H1 (cell line): ENCODE measurements around the gene PCDHB10. TPM values are rescaled to one million over a fixed set of nuclear protein-coding genes. Genes with fewer than 3 reads are reported as not detected.
A peak's percentile ranks its signal among the peaks of the same experiment; 100 is the strongest.

Experiments used
- CTCF ChIA-PET: fragments of 300-600 bp; sonication (Branson Sonifier 250); formaldehyde crosslinking; loops from one replicate; lab custom pipeline; 2021; ENCODE audit not compliant: partially characterized antibody; lab: Charles Lee
- POLR2A ChIA-PET: fragments of 300-600 bp; sonication (Branson Sonifier 250); formaldehyde crosslinking; loops from one replicate; lab custom pipeline; 2021; ENCODE audit warnings: inconsistent platforms; ENCODE audit not compliant: partially characterized antibody; lab: Charles Lee
- DNase-seq, 2 experiments: peaks; one replicate each; pipeline versions ENCODE4 v3.0.0 to v3.0.0-alpha.2; 2010 to 2022; ENCODE audit warnings: low spot score in 2 of 2, low read depth in 1 of 2, mixed read lengths in 1 of 2
- FAIRE-seq: peaks from 2 replicates; lab custom pipeline; 2011; peaks lifted over from hg19 to GRCh38; lab: Jason Lieb, UNC
- H2AFZ ChIP-seq: 2 replicates; pipeline ENCODE4 v1.8.1; 2012; ENCODE audit warnings: low read length, inconsistent platforms
- H2AK5ac ChIP-seq: 2 replicates; pipeline ENCODE4 v1.6.1; 2013; ENCODE audit warnings: low read depth, low read length
- H2BK120ac ChIP-seq: replicated peaks from 2 replicates; pipeline ENCODE3; 2013; ENCODE audit warnings: low read depth, low read length, inconsistent platforms
- H2BK12ac ChIP-seq: 2 replicates; pipeline ENCODE4 v1.6.1; 2013; ENCODE audit warnings: low read depth, low read length
- H2BK15ac ChIP-seq: 2 replicates; pipeline ENCODE4 v1.6.1; 2013; ENCODE audit warnings: low read length
- H2BK20ac ChIP-seq: 2 replicates; pipeline ENCODE4 v1.6.1; 2013; ENCODE audit warnings: low read length
- H2BK5ac ChIP-seq: 2 replicates; pipeline ENCODE4 v1.6.1; 2013; ENCODE audit warnings: low read depth, low read length
- H3K14ac ChIP-seq: 2 replicates; pipeline ENCODE4 v1.6.1; 2013; ENCODE audit warnings: inconsistent platforms; ENCODE audit not compliant: insufficient read length
- H3K18ac ChIP-seq: 2 replicates; pipeline ENCODE4 v1.6.1; 2013; ENCODE audit warnings: low read length; ENCODE audit errors: extremely low read depth
- H3K23ac ChIP-seq: 2 replicates; pipeline ENCODE4 v1.6.1; 2013; ENCODE audit warnings: inconsistent platforms; ENCODE audit not compliant: insufficient read length
- H3K23me2 ChIP-seq: 2 replicates; pipeline ENCODE4 v1.6.1; 2013; ENCODE audit warnings: low read depth, low read length
- H3K27ac ChIP-seq: 2 replicates; pipeline ENCODE4 v1.6.1; 2011; ENCODE audit warnings: low read depth, low read length, inconsistent platforms
- H3K27me3 ChIP-seq, 4 experiments: replicated peaks in 1 of 4; 1 replicate in 1 of 4; 2 replicates in 3 of 4; pipeline versions ENCODE4 v1.6.1 to v1.8.1; 2011 to 2013; ENCODE audit warnings: low read length in 3 of 4, mild to moderate bottlenecking in 3 of 4, inconsistent platforms in 2 of 4, mixed read lengths in 2 of 4, moderate library complexity in 1 of 4; ENCODE audit not compliant: control insufficient read depth in 3 of 4, insufficient read depth in 3 of 4; ENCODE audit errors: extremely low read depth in 1 of 4
- H3K36me3 ChIP-seq, 4 experiments: 2 replicates each; pipeline versions ENCODE4 v1.6.1 to v1.8.1; 2011 to 2013; ENCODE audit warnings: mild to moderate bottlenecking in 4 of 4, low read length in 3 of 4, moderate library complexity in 2 of 4, control low read depth in 1 of 4, inconsistent platforms in 1 of 4; ENCODE audit not compliant: insufficient read depth in 4 of 4, control insufficient read depth in 2 of 4
- H3K4ac ChIP-seq: replicated peaks from 2 replicates; pipeline ENCODE3; 2013; ENCODE audit warnings: low read length, low read depth, mixed read lengths, inconsistent platforms; ENCODE audit not compliant: insufficient read length
- H3K4me1 ChIP-seq, 4 experiments: replicated peaks in 1 of 4; 1 replicate in 1 of 4; 2 replicates in 3 of 4; pipeline versions ENCODE4 v1.6.1 to v1.8.1; 2011 to 2013; ENCODE audit warnings: low read length in 3 of 4, inconsistent platforms in 2 of 4, mixed read lengths in 1 of 4; ENCODE audit not compliant: insufficient read depth in 4 of 4, control insufficient read depth in 3 of 4
- H3K4me2 ChIP-seq, 2 experiments: 2 replicates each; pipeline versions ENCODE4 v1.6.1 to v1.8.1; 2011 to 2013; ENCODE audit warnings: low read depth in 2 of 2, low read length in 2 of 2, control low read depth in 1 of 2, inconsistent platforms in 1 of 2, mild to moderate bottlenecking in 1 of 2; ENCODE audit not compliant: insufficient read depth in 1 of 2
- H3K4me3 ChIP-seq, 4 experiments: fragments of 200-600, 300-600 bp in 1 of 4; sonication (generic), shearing (Covaris generic), sonication (Bioruptor Twin) in 1 of 4; 2 replicates each; pipeline versions ENCODE4 v1.5.1 to v1.8.1; 2011 to 2016; ENCODE audit warnings: low read length in 4 of 4, low read depth in 3 of 4, control low read depth in 2 of 4, inconsistent platforms in 2 of 4, mild to moderate bottlenecking in 2 of 4, mixed read lengths in 1 of 4, moderate library complexity in 1 of 4; ENCODE audit not compliant: insufficient read depth in 2 of 4; ENCODE audit errors: extremely low read depth in 1 of 4
- H3K56ac ChIP-seq: replicated peaks from 2 replicates; pipeline ENCODE3; 2013; ENCODE audit warnings: low read depth, mild to moderate bottlenecking, mixed read lengths, low read length, inconsistent platforms; ENCODE audit not compliant: insufficient read length
- H3K79me1 ChIP-seq: 2 replicates; pipeline ENCODE4 v1.6.1; 2013; ENCODE audit warnings: low read depth, low read length, control low read depth
- H3K79me2 ChIP-seq, 2 experiments: 2 replicates each; pipeline versions ENCODE4 v1.6.1 to v1.8.1; 2012 to 2013; ENCODE audit warnings: low read length in 2 of 2, mild to moderate bottlenecking in 2 of 2, inconsistent platforms in 1 of 2; ENCODE audit not compliant: insufficient read depth in 2 of 2, control insufficient read depth in 1 of 2
- H3K9ac ChIP-seq, 4 experiments: replicated peaks in 1 of 4; 1 replicate in 1 of 4; 2 replicates in 3 of 4; pipeline versions ENCODE4 v1.6.1 to v1.8.1; 2011 to 2013; ENCODE audit warnings: low read depth in 3 of 4, low read length in 3 of 4, control low read depth in 2 of 4, mild to moderate bottlenecking in 2 of 4, moderate library complexity in 2 of 4, inconsistent platforms in 1 of 4; ENCODE audit errors: extremely low read depth in 1 of 4
- H3K9me3 ChIP-seq, 2 experiments: 2 replicates each; pipeline versions ENCODE4 v1.6.1 to v1.8.1; 2012 to 2013; ENCODE audit warnings: mild to moderate bottlenecking in 2 of 2, moderate library complexity in 2 of 2, control low read depth in 1 of 2, inconsistent platforms in 1 of 2, low read depth in 1 of 2, low read length in 1 of 2, mixed read lengths in 1 of 2; ENCODE audit not compliant: insufficient read depth in 2 of 2
- H4K20me1 ChIP-seq, 2 experiments: replicated peaks in 1 of 2; 2 replicates each; pipeline versions ENCODE3 to v1.8.1; 2011 to 2013; ENCODE audit warnings: inconsistent platforms in 2 of 2, low read length in 2 of 2, mild to moderate bottlenecking in 1 of 2; ENCODE audit not compliant: insufficient read depth in 2 of 2, control insufficient read depth in 1 of 2
- H4K5ac ChIP-seq: 2 replicates; pipeline ENCODE4 v1.6.1; 2013; ENCODE audit warnings: low read length, low read depth, mixed read lengths, inconsistent platforms; ENCODE audit not compliant: insufficient read length
- H4K8ac ChIP-seq: 2 replicates; pipeline ENCODE4 v1.8.0; 2013; ENCODE audit warnings: mild to moderate bottlenecking, moderate library complexity, low read length, inconsistent platforms; ENCODE audit not compliant: insufficient read depth; ENCODE audit errors: extremely low read depth
- H4K91ac ChIP-seq: replicated peaks from 2 replicates; pipeline ENCODE3; 2013; ENCODE audit warnings: low read length, mixed read lengths, inconsistent platforms; ENCODE audit not compliant: insufficient read length
- CREB1 ChIP-seq: IDR thresholded peaks from 2 replicates; pipeline ENCODE4 v1.6.1; 2012; ENCODE audit warnings: inconsistent platforms
- NRF1 ChIP-seq: IDR thresholded peaks from 2 replicates; pipeline ENCODE4 v1.6.1; 2011; ENCODE audit warnings: mild to moderate bottlenecking, low read depth, low read length, improper control_type of control experiment
- RAD21 ChIP-seq, 2 experiments: IDR thresholded peaks in 1 of 2; conservative IDR thresholded peaks in 1 of 2; 2 replicates each; pipeline ENCODE4 v1.6.1; 2011; ENCODE audit warnings: low read depth in 2 of 2, low read length in 2 of 2, improper control_type of control experiment in 1 of 2, inconsistent platforms in 1 of 2, mild to moderate bottlenecking in 1 of 2, moderate library complexity in 1 of 2
- RBBP5 ChIP-seq: IDR thresholded peaks from 2 replicates; pipeline ENCODE4 v1.7.1; 2012; ENCODE audit warnings: low read depth, mild to moderate bottlenecking, inconsistent platforms, low read length, moderate library complexity, borderline replicate concordance
- RXRA ChIP-seq: IDR thresholded peaks from 2 replicates; pipeline ENCODE4 v1.6.1; 2011; ENCODE audit warnings: low read depth, mild to moderate bottlenecking, low read length, moderate library complexity; ENCODE audit not compliant: insufficient read depth
- SIRT6 ChIP-seq: IDR thresholded peaks from one replicate; pipeline ENCODE4 v1.7.1; 2012; ENCODE audit warnings: low read length, inconsistent platforms
- SIX5 ChIP-seq: IDR thresholded peaks from 2 replicates; pipeline ENCODE4 v1.6.1; 2011; ENCODE audit warnings: mild to moderate bottlenecking, low read depth, low read length
- TCF12 ChIP-seq: IDR thresholded peaks from 2 replicates; pipeline ENCODE4 v1.6.1; 2011; ENCODE audit warnings: low read depth, mild to moderate bottlenecking, low read length
- WGBS, 2 experiments: shearing (Covaris generic) in 1 of 2; methylation state at CpG; one replicate each; pipeline versions ENCODE4 v1.1.6 to v1.1.7; 2013 to 2015; ENCODE audit warnings: low lambda C conversion rate in 2 of 2, mixed read lengths in 2 of 2, inconsistent platforms in 1 of 2, low coverage in 1 of 2, missing lambda C conversion rate in 1 of 2; ENCODE audit not compliant: insufficient replicate concordance in 2 of 2, insufficient coverage in 1 of 2, insufficient read length in 1 of 2; ENCODE audit errors: extremely low coverage in 1 of 2, missing lambda C conversion rate in 1 of 2; 5-methylcytosine and 5-hydroxymethylcytosine counted together
- polyA plus RNA-seq, 7 experiments: library from polyadenylated mRNA; depleted of rRNA in 3 of 7; stranded (reverse) in 5 of 7; unstranded in 2 of 7; fragments of >200 nt in 5 of 7; fragments of 200-250 nt in 2 of 7; gene quantifications; 1 replicate in 5 of 7; 2 replicates in 1 of 7; 4 replicates in 1 of 7; pipeline versions ENCODE4 v1.2.1 to v1.2.3, GENCODE V29; 2011 to 2013; ENCODE audit warnings: missing spikeins in 2 of 7, mixed read lengths in 2 of 7
- total RNA-seq: library from RNA; stranded (reverse); fragmentation: NEBNext Ultra II Directional; extraction: Animal tissue kit (Norgen Biotek cat#: 25700); gene quantifications from 2 replicates; pipeline ENCODE4 v1.2.1, GENCODE V29; 2021
- TF ChIP-seq, protein P1 (sequence below), 3 experiments: IDR thresholded peaks; 1 replicate in 2 of 3; 2 replicates in 1 of 3; pipeline versions ENCODE4 v1.5.1 to v1.6.1; 2011; ENCODE audit warnings: low read length in 3 of 3, mild to moderate bottlenecking in 3 of 3, inconsistent platforms in 2 of 3, low read depth in 1 of 3, moderate library complexity in 1 of 3; ENCODE audit not compliant: insufficient read depth in 1 of 3; ENCODE audit errors: control extremely low read depth in 1 of 3
- TF ChIP-seq, protein P2 (sequence below): IDR thresholded peaks from 2 replicates; pipeline ENCODE4 v1.6.1; 2011; ENCODE audit warnings: low read depth, mild to moderate bottlenecking, low read length; ENCODE audit not compliant: insufficient read depth

Gene PCDHB10
- total and polyA plus RNA-seq, 2 of the 8 experiments (the other 6 are each of a cell fraction or from before 2014, with no cell fraction given) = 1.3 to 1.8 TPM

DNA sequence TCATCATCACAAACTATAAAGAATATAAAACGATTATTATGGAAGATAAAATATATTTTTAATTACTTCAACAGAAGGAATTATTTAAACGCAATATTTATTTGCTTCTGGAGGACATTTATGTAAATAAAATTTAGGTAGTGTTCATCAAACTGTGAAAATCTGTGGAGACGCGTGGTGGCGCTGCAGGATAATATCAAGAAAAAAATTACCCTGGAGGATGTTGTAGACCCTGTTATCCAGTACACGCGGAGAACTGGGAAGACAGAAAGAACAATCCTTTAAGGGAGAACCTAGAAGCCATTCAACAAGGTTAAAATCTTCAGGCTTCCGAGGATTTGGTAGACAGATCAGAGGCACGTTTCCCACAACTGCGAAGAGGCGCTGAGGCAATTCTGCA lies 16.3 kb downstream of the PCDHB10 start, which contains the start of gene PCDHB12:
TSS of gene PCDHB12 (plus strand) at position 242 of the 400 bp plus-strand sequence. CDS start 189 bp downstream, outside the sequence.
- Histone ChIP-seq H3K14ac (no peak within 1 kb of the TSS), H3K4me1 (no peaks in the 10 kb centered on the region), H3K79me1 (no peaks in the 10 kb centered on the region), H2BK20ac (no peak within 1 kb of the TSS), H2BK12ac (no peak within 1 kb of the TSS), H2BK120ac (no peak within 1 kb of the TSS), H2AK5ac (no peak within 1 kb of the TSS), H3K79me2 (no peaks in the 10 kb centered on the region), H4K91ac (no peak within 1 kb of the TSS), H4K8ac (no peak within 1 kb of the TSS), H3K27me3 (no peaks in the 10 kb centered on the region), H3K36me3 (no peaks in the 10 kb centered on the region), H3K27ac (no peak within 1 kb of the TSS), H3K18ac (no peak within 1 kb of the TSS), H3K9me3 (peaks cover 0 to 12% of the 10 kb centered on the region in 2 experiments; a peak in 1 of 4 replicates), H3K23ac (no peak within 1 kb of the TSS), H3K23me2 (no peaks in the 10 kb centered on the region), H2BK15ac (no peak within 1 kb of the TSS), H4K20me1 (no peaks in the 10 kb centered on the region), H3K4ac (no peak within 1 kb of the TSS), H3K56ac (no peak within 1 kb of the TSS), H3K4me2 (peak within 1 kb of the TSS in 1 of 2 experiments; percentile 10; a peak in 2 of 4 replicates), H3K4me3 (peak within 1 kb of the TSS in 2 of 4 experiments; percentile 10 to 34; a peak in 2 of 8 replicates), H2BK5ac (no peak within 1 kb of the TSS), H3K9ac (no peak within 1 kb of the TSS), H2AFZ (no peak within 1 kb of the TSS; the same call in 1 of the 2 replicates), H4K5ac (no peak within 1 kb of the TSS)
- CTCF ChIA-PET = interaction anchor here (0.6 to 3.9 kb wide), 39 partner anchors 9 to 1607 kb away, joined by 3 to 36 read pairs (median 4); partner anchors contain the start of genes PCDHB10, PCDHB11, PCDHB14 and PCDHB15
- WGBS, 2 experiments = 68% methylated on average over 11 of the region's 11 CpGs; no CpG with 5 or more reads in 1 of the 2 experiments
- no peak for FAIRE-seq
- no peak for DNase-seq
- POLR2A ChIA-PET = interaction anchor here (0.6 to 1.4 kb wide), 4 partner anchors 9 to 114 kb away, joined by 3 to 6 read pairs (median 4); partner anchors contain the start of genes PCDHB11 and PCDHB2
- no peak for TF ChIP-seq NRF1
- no peak for TF ChIP-seq SIRT6
- peak; percentile 42 to 45 for TF ChIP-seq RAD21 (IDR thresholded peaks at IDR 0.05 in 1 of 2, conservative IDR thresholded peaks at IDR 0.05 in 1 of 2; ENCODE audit: low read depth in 2 of 2, low read length in 2 of 2)
- no peak for TF ChIP-seq RBBP5
- TF ChIP-seq SIX5 = no peak
- TF ChIP-seq TCF12 = no peak
- TF ChIP-seq, protein P1, sequence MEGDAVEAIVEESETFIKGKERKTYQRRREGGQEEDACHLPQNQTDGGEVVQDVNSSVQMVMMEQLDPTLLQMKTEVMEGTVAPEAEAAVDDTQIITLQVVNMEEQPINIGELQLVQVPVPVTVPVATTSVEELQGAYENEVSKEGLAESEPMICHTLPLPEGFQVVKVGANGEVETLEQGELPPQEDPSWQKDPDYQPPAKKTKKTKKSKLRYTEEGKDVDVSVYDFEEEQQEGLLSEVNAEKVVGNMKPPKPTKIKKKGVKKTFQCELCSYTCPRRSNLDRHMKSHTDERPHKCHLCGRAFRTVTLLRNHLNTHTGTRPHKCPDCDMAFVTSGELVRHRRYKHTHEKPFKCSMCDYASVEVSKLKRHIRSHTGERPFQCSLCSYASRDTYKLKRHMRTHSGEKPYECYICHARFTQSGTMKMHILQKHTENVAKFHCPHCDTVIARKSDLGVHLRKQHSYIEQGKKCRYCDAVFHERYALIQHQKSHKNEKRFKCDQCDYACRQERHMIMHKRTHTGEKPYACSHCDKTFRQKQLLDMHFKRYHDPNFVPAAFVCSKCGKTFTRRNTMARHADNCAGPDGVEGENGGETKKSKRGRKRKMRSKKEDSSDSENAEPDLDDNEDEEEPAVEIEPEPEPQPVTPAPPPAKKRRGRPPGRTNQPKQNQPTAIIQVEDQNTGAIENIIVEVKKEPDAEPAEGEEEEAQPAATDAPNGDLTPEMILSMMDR (IDR thresholded peaks at IDR 0.05; ENCODE audit: control extremely low read depth in 1 of 3, insufficient read depth in 1 of 3, low read depth in 1 of 3, low read length in 3 of 3) = peak in 2 of 3 experiments; percentile 11 to 48; a peak in 3 of 4 replicates
- TF ChIP-seq CREB1 = no peak
- TF ChIP-seq, protein P2, sequence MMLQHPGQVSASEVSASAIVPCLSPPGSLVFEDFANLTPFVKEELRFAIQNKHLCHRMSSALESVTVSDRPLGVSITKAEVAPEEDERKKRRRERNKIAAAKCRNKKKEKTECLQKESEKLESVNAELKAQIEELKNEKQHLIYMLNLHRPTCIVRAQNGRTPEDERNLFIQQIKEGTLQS = no peak
- no peak for TF ChIP-seq RXRA
